Heart left ventricle (tissue), 16 donors: ENCODE data around the gene TAS1R3. TPM values are rescaled to one million over a fixed set of nuclear protein-coding genes. Genes with fewer than 3 reads are reported as not detected.

Experiments used
- ATAC-seq, 4 donors: fragments of 200-7000 bp; cut with Tn5 transposase; one replicate each; pipeline ENCODE4 v1.9.1; 2020 to 2022; ENCODE audit warnings: moderate library complexity in 4 of 4, mild to moderate bottlenecking in 3 of 4, moderate number of reproducible peaks in 1 of 4
- DNase-seq, 5 donors: peaks; one replicate each; pipeline ENCODE4 v3.0.0-alpha.2; 2020
- H3K27ac ChIP-seq, 12 donors: fragments of 200-600 bp; sonication (generic) in 4 of 12; one replicate each; pipeline versions ENCODE4 v1.5.0 to v1.8.0; 2016 to 2022; ENCODE audit warnings: mild to moderate bottlenecking in 2 of 12
- H3K27me3 ChIP-seq, 9 donors: fragments of 200-600 bp; sonication (generic) in 2 of 9; one replicate each; pipeline versions ENCODE4 v1.5.1 to v1.8.0; 2016 to 2022; ENCODE audit warnings: mild to moderate bottlenecking in 3 of 9
- H3K36me3 ChIP-seq, 9 donors: fragments of 200-600 bp; sonication (generic) in 2 of 9; one replicate each; pipeline versions ENCODE4 v1.5.0 to v1.8.0; 2018 to 2022; ENCODE audit warnings: mild to moderate bottlenecking in 2 of 9
- H3K4me1 ChIP-seq, 12 donors: fragments of 200-600 bp; sonication (generic) in 4 of 12; one replicate each; pipeline versions ENCODE4 v1.5.0 to v1.8.0; 2016 to 2022; ENCODE audit warnings: mild to moderate bottlenecking in 3 of 12
- H3K4me3 ChIP-seq, 12 donors: fragments of 200-600 bp; sonication (generic) in 4 of 12; one replicate each; pipeline versions ENCODE4 v1.5.0 to v1.8.0; 2017 to 2022; ENCODE audit warnings: mild to moderate bottlenecking in 9 of 12, moderate library complexity in 4 of 12
- H3K9me3 ChIP-seq, 12 donors: fragments of 200-600 bp; sonication (generic) in 4 of 12; one replicate each; pipeline versions ENCODE4 v1.5.0 to v1.8.0; 2016 to 2022; ENCODE audit warnings: mild to moderate bottlenecking in 1 of 12
- POLR2A ChIP-seq, 2 donors: fragments of 450-650 bp; IDR thresholded peaks; one replicate each; pipeline ENCODE4 v1.6.1; 2017; ENCODE audit warnings: antibody characterized with exemption in 2 of 2, mild to moderate bottlenecking in 2 of 2, moderate library complexity in 2 of 2
- WGBS, 4 donors: extraction: QIAGEN DNeasy Blood & Tissue Kit in 2 of 4; methylation state at CpG; one replicate each; pipeline versions ENCODE4 v1.1.5 to v1.1.7; 2013 to 2018; 5-methylcytosine and 5-hydroxymethylcytosine counted together
- intact Hi-C, 10 donors: fragments of 100-400 bp; cut with DNase I; formaldehyde crosslinking; loops; one replicate each; pipeline versions ENCODE4 v1.11.1 to v1.14.2; 2022
- polyA plus RNA-seq, 2 donors: library from polyadenylated mRNA; stranded (reverse); fragments of 200-250 nt; gene quantifications; one replicate each; pipeline ENCODE4 v1.2.3, GENCODE V29; 2013
- total RNA-seq, 9 donors: library from RNA; depleted of rRNA in 2 of 9; stranded (reverse); fragments of >200 nt in 2 of 9; fragmentation: NEBNext Ultra II Directional in 3 of 9; extraction: Animal tissue kit (Norgen Biotek cat#: 25700) in 3 of 9; gene quantifications; one replicate each; pipeline versions ENCODE4 v1.1.0 to v1.2.4, GENCODE V29; 2016 to 2023
- TF ChIP-seq, protein P1 (sequence below), 12 donors: fragments of 200-600 bp; sonication (generic) in 4 of 12; IDR thresholded peaks; one replicate each; pipeline versions ENCODE4 v1.5.0 to v1.8.0; 2018 to 2022; ENCODE audit warnings: antibody characterized with exemption in 12 of 12, mild to moderate bottlenecking in 5 of 12
- donor health status: ischemic (EF 13 %, LVEDD 7.1; RV severe dilation, severe dysfunction).
- donor health status: healthy with polysubstance abuse.
- donor health status: DM: no; HTN: yes; CAD: no.
- donor health status: DM: no; HTN: no; CAD: no.
- donor health status: ischemic (EF 25% LVEDD 6.9; RV normal size, moderate dysfunction).
- donor health status: ischemic (EF 25% LVEDD 5.7; RV mildly dilated, moderate dysfunction).
- donor health status: healthy.
- donor health status: DM: yes; HTN: yes; CAD: no.
- donor health status: ischemic (EF 35%, LVEDD 5.7; RV mildly dilated, moderate dysfunction).
- donor health status: nonischemic (EF 11% LVEDD 7.7; RV severe dilation, severe dysfunction).
- donor health status: DM: yes; HTN: yes; CAD: no.
- donor health status: PGD.
- donor health status: ischemic (EF 29% LVEDD 5.4; RV normal size, mild dysfunction).
- donor health status: nonischemic (EF 23%, LVEDD 6.1; RV moderate dilation, normal function).

Gene TAS1R3
- total and polyA plus RNA-seq, 11 donors: 0.21 to 1.3 (median 0.38) TPM

DNA sequence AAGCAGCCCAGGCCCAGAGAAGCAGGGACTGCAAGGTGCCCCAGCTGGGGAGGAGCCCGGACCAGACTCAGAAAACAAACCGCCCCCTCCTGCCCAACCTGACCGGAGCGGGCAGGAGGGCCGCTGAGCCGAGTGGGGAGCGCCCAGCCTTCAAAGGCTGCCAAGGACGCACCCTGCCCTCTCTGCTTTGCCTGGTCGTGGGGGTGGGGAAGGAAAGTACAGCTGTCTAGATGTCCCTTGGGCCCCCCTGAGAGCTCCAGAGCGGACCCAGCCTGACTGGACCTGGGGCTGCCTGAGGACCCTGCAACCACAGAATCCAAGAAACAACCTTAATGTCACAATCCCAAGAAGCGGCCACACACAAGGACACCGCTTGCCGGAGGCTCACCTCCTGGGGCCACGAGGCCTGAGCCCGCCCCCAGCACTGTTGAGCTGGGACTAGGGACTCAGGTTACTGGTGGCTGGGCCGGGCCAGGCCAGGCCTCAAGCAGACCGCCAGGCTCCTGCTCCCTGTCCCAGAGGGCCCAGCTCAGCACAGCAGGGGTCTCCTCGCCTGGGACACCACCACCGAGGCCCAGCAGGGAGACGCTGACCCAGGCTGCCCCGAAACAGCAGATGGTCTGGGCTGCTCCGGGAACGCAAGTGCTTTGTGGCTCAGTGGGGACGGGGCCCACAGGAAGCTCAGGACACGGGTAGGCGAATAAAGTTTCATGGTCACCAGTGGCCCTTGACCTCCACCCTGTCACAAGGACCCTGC is 16.8 kb downstream of the TAS1R3 start:
- peak overlapping the region; percentile 54 to 93 (median 78) for H3K4me3 ChIP-seq
- TF ChIP-seq, protein P1, sequence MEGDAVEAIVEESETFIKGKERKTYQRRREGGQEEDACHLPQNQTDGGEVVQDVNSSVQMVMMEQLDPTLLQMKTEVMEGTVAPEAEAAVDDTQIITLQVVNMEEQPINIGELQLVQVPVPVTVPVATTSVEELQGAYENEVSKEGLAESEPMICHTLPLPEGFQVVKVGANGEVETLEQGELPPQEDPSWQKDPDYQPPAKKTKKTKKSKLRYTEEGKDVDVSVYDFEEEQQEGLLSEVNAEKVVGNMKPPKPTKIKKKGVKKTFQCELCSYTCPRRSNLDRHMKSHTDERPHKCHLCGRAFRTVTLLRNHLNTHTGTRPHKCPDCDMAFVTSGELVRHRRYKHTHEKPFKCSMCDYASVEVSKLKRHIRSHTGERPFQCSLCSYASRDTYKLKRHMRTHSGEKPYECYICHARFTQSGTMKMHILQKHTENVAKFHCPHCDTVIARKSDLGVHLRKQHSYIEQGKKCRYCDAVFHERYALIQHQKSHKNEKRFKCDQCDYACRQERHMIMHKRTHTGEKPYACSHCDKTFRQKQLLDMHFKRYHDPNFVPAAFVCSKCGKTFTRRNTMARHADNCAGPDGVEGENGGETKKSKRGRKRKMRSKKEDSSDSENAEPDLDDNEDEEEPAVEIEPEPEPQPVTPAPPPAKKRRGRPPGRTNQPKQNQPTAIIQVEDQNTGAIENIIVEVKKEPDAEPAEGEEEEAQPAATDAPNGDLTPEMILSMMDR (IDR thresholded peaks at IDR 0.05): no peak
- no peak for TF ChIP-seq POLR2A (IDR thresholded peaks at IDR 0.05)
- peak overlapping the region; percentile 42 to 87 (median 80) for H3K27ac ChIP-seq
- intact Hi-C loops: loop anchor here in 2 of 10 donors (2.0 kb wide), 2 partner anchors 23 to 39 kb away; partner anchors contain the start of genes CPTP (in 1 of the 2), INTS11 (in 1 of the 2) and PUSL1 (in 1 of the 2)
- H3K4me1 ChIP-seq: peaks cover 3 to 72% (median 46%) of the 10 kb centered on the region in 12 donors
- H3K27me3 ChIP-seq: peaks cover 0 to 5% (median 0%) of the 10 kb centered on the region in 9 donors
- peak; percentile 14 to 59 (median 32) for ATAC-seq
- DNase-seq: no peak
- 19 to 34% (median 29%) methylated on average over 10 to 26 of the region's 26 CpGs for WGBS, 4 donors
- H3K9me3 ChIP-seq: no peaks in the 10 kb centered on the region
- peaks cover 0 to 5% (median 0%) of the 10 kb centered on the region in 9 donors for H3K36me3 ChIP-seq

DNA sequence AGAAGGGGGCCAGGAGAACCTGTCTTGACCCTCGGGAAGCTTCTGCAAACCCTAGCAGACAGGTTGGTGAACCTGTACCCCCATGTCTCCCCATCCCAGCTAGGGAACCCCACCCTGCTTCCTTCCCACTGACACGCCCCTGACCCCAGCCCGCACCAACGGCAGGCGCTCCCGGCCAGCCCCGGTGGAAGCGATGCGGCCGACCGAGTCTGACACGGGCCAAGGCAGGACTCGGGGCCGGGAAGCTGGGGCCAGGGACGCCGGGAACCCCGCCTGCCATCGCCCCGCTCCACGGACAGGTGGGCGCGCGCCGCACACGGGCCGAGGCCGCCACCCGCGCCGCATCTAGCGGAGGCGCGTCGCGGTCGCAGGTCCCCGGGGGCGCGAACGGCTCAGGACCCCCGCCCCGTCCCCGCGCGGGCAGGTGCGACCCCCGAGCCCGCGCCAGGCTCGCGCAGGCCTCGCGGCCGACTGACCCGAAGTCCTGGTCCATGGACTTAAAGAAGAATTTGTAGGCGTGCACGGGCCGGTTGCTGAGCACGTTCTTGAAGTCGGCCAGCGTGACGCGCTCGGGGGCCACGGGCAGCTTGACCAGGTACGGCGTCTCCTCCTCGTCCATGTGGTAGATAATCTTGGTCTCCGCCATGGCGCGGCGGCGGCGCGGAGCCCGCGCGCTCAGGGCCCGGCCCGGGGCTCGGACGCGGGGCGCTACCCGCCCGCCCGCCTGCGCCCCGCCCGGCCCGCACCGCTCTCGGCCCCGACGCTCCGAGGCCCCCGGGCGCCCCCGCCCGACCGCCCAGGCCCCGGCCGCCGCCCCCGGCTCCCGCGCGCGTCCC is 17.6 kb downstream of the TAS1R3 start:
- TF ChIP-seq POLR2A (IDR thresholded peaks at IDR 0.05): no peak
- TF ChIP-seq, protein P1 (IDR thresholded peaks at IDR 0.05): no peak
- Histone ChIP-seq H3K27ac (peak overlapping the region; percentile 42 to 87 (median 80)), H3K4me1 (peaks cover 3 to 73% (median 54%) of the 10 kb centered on the region in 12 donors), H3K4me3 (peak overlapping the region; percentile 54 to 93 (median 78)), H3K36me3 (peaks cover 0 to 12% (median 0%) of the 10 kb centered on the region in 9 donors), H3K27me3 (peaks cover 0 to 13% (median 6%) of the 10 kb centered on the region in 9 donors), H3K9me3 (no peaks in the 10 kb centered on the region)
- ATAC-seq (no peak), DNase-seq (no peak)
- 0 to 1% (median 1%) methylated on average over 9 to 109 of the region's 109 CpGs for WGBS, 4 donors
- intact Hi-C loops: loop anchor here in 2 of 10 donors (2.0 kb wide), 2 partner anchors 24 to 40 kb away; partner anchors contain the start of genes CPTP (in 1 of the 2), INTS11 (in 1 of the 2) and PUSL1 (in 1 of the 2)

- peak in 3 of 4 donors; percentile 11 to 52 (median 37) for ATAC-seq
- Histone ChIP-seq H3K27ac (peak within 1 kb of the TSS; percentile 79 to 94 (median 87)), H3K36me3 (peaks cover 0 to 19% (median 0%) of the 10 kb centered on the region in 9 donors), H3K4me1 (peaks cover 3 to 73% (median 62%) of the 10 kb centered on the region in 12 donors), H3K27me3 (peaks cover 0 to 21% (median 11%) of the 10 kb centered on the region in 9 donors), H3K9me3 (no peaks in the 10 kb centered on the region), H3K4me3 (peak within 1 kb of the TSS; percentile 56 to 98 (median 82))
- WGBS, 4 donors: 0 to 1% methylated on average over 121 to 122 of the region's 122 CpGs; no CpG with 5 or more reads in 2 of the 4 donors
- intact Hi-C loops: loop anchor here in 2 of 10 donors (2.0 kb wide), 2 partner anchors 25 to 41 kb away; partner anchors contain the start of genes CPTP (in 1 of the 2), INTS11 (in 1 of the 2) and PUSL1 (in 1 of the 2)
- DNase-seq: peak; percentile 67 to 86 (median 71)
- TF ChIP-seq, protein P1 (IDR thresholded peaks at IDR 0.05): peak; percentile 23 to 65 (median 44)
- TF ChIP-seq POLR2A (IDR thresholded peaks at IDR 0.05): peak in 1 of 2 donors; percentile 73
Measured at GRCh38 chr1:1349256-1350012, 18.4 kb downstream of the TAS1R3 start, which contains the start of gene DVL1. DVL1 (minus strand) TSS chr1:1349418; CDS start chr1:1349065, 353 bp downstream.
